Parathyroid adenoma (tissue), 2 donors: ENCODE data around the gene PEPD.

ENCODE experiments used
- H2AFZ ChIP-seq: fragments of 300-600 bp; sonication (generic); one replicate; pipeline ENCODE4 v1.7.0; 2017; ENCODE audit warnings: antibody characterized with exemption, mild to moderate bottlenecking
- H3K27ac ChIP-seq: fragments of 300-600 bp; sonication (generic); one replicate; pipeline ENCODE4 v1.7.0; 2017
- H3K27me3 ChIP-seq: fragments of 300-600 bp; sonication (generic); one replicate; pipeline ENCODE4 v1.7.0; 2017; ENCODE audit warnings: low read length; ENCODE audit not compliant: control insufficient read depth, insufficient read depth
- H3K36me3 ChIP-seq: fragments of 300-600 bp; sonication (generic); one replicate; pipeline ENCODE4 v1.7.0; 2017; ENCODE audit warnings: low read length; ENCODE audit not compliant: control insufficient read depth, insufficient read depth
- H3K4me1 ChIP-seq: fragments of 300-600 bp; sonication (generic); one replicate; pipeline ENCODE4 v1.7.0; 2017; ENCODE audit warnings: control low read depth
- H3K4me2 ChIP-seq: fragments of 300-600 bp; sonication (generic); one replicate; pipeline ENCODE4 v1.7.0; 2017; ENCODE audit warnings: low read length
- H3K4me3 ChIP-seq: fragments of 300-600 bp; sonication (generic); one replicate; pipeline ENCODE4 v1.7.0; 2017; ENCODE audit warnings: low read depth, low read length
- H3K79me2 ChIP-seq: fragments of 300-600 bp; sonication (generic); one replicate; pipeline ENCODE4 v1.7.0; 2017; ENCODE audit warnings: control low read depth
- H3K9ac ChIP-seq: fragments of 300-600 bp; sonication (generic); one replicate; pipeline ENCODE4 v1.7.0; 2017; ENCODE audit warnings: mild to moderate bottlenecking
- H3K9me3 ChIP-seq: fragments of 300-600 bp; sonication (generic); one replicate; pipeline ENCODE4 v1.7.0; 2017; ENCODE audit warnings: low read length; ENCODE audit not compliant: control insufficient read depth
- CTCF ChIP-seq: fragments of 300-600 bp; sonication (generic); IDR thresholded peaks from one replicate; pipeline ENCODE4 v1.7.0; 2017; ENCODE audit warnings: antibody characterized with exemption, mild to moderate bottlenecking
- donor health status: primary hyperparathyroidism.

Gene PEPD

GRCh38 chr19:33421368-33421767 lies 100.2 kb downstream of the PEPD start:
- no peak overlapping the region for H3K4me2 ChIP-seq
- H2AFZ ChIP-seq = no peak overlapping the region
- H3K9me3 ChIP-seq = no peaks in the 10 kb centered on the region
- H3K27ac ChIP-seq = no peak overlapping the region
- no peak overlapping the region for H3K4me3 ChIP-seq
- no peaks in the 10 kb centered on the region for H3K27me3 ChIP-seq
- no peaks in the 10 kb centered on the region for H3K36me3 ChIP-seq
- H3K4me1 ChIP-seq = no peaks in the 10 kb centered on the region
- no peaks in the 10 kb centered on the region for H3K79me2 ChIP-seq
- no peak for TF ChIP-seq CTCF
- H3K9ac ChIP-seq = no peak overlapping the region

- no peak for TF ChIP-seq CTCF
- Histone ChIP-seq H3K27ac (no peak overlapping the region), H3K4me1 (no peaks in the 10 kb centered on the region), H3K36me3 (no peaks in the 10 kb centered on the region), H3K4me3 (no peak overlapping the region), H3K9ac (no peak overlapping the region), H3K4me2 (no peak overlapping the region), H3K79me2 (peaks cover under 1% of the 10 kb centered on the region), H3K27me3 (no peaks in the 10 kb centered on the region), H2AFZ (no peak overlapping the region), H3K9me3 (no peaks in the 10 kb centered on the region)
Measured at GRCh38 chr19:33420821-33421220, 100.8 kb downstream of the PEPD start.

GRCh38 chr19:33419788-33420130 lies 101.8 kb downstream of the PEPD start:
- Histone ChIP-seq H3K9ac (no peak overlapping the region), H3K4me1 (no peaks in the 10 kb centered on the region), H3K36me3 (no peaks in the 10 kb centered on the region), H2AFZ (no peak overlapping the region), H3K79me2 (peaks cover 2% of the 10 kb centered on the region), H3K4me2 (no peak overlapping the region), H3K27ac (no peak overlapping the region), H3K9me3 (no peaks in the 10 kb centered on the region), H3K4me3 (no peak overlapping the region), H3K27me3 (no peaks in the 10 kb centered on the region)
- no peak for TF ChIP-seq CTCF

- peaks cover 2% of the 10 kb centered on the region for H3K79me2 ChIP-seq
- H3K27ac ChIP-seq = no peak overlapping the region
- H3K27me3 ChIP-seq = no peaks in the 10 kb centered on the region
- TF ChIP-seq CTCF = no peak
- H2AFZ ChIP-seq = no peak overlapping the region
- no peak overlapping the region for H3K9ac ChIP-seq
- no peaks in the 10 kb centered on the region for H3K4me1 ChIP-seq
- no peaks in the 10 kb centered on the region for H3K9me3 ChIP-seq
- H3K36me3 ChIP-seq = no peaks in the 10 kb centered on the region
- H3K4me2 ChIP-seq = no peak overlapping the region
- no peak overlapping the region for H3K4me3 ChIP-seq
Measured at GRCh38 chr19:33418871-33419787, 102.5 kb downstream of the PEPD start.

- H2AFZ ChIP-seq = no peak overlapping the region
- H3K79me2 ChIP-seq = peaks cover 2% of the 10 kb centered on the region
- no peaks in the 10 kb centered on the region for H3K36me3 ChIP-seq
- TF ChIP-seq CTCF = no peak
- H3K4me1 ChIP-seq = no peaks in the 10 kb centered on the region
- H3K9me3 ChIP-seq = no peaks in the 10 kb centered on the region
- no peak overlapping the region for H3K4me2 ChIP-seq
- no peak overlapping the region for H3K4me3 ChIP-seq
- H3K27ac ChIP-seq = no peak overlapping the region
- H3K27me3 ChIP-seq = no peaks in the 10 kb centered on the region
- H3K9ac ChIP-seq = no peak overlapping the region
Measured at GRCh38 chr19:33418461-33418860, 103.1 kb downstream of the PEPD start.
